ENCODE data around the gene DOCK10. TPM values are rescaled to one million over a fixed set of nuclear protein-coding genes. Genes with fewer than 3 reads are reported as not detected.

The DOCK10 gene
- total and polyA plus RNA-seq, 2 donors (not counting 3 experiments of a cell fraction or from before 2014, with no cell fraction given), result 5.8 to 23.0 TPM

DNA sequence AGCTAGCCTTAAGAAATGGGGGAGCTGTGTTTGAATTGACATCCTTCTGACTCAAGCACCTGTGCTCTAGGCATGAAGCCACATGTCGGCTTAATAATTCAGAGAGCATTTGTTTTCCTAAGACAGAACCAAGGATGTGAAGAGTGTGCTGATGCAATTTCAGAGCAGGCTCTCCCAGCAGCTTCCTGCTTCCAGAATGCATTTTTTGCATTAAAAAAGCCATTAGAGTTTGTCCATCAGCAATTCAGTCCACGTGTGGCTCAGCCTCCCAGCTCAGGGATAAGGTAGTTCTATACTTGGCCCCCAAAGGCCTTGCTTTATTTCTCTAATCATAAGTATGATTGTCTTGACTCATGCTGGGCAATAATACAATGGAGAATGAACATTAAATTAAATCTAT, 37.7 kb downstream of the DOCK10 start:
- POLR2A ChIA-PET, result interaction anchor here (0.6 kb wide), 1 partner anchor 10 kb away, joined by 4 read pairs; no protein-coding TSS in a partner anchor
- H3K9me1 ChIP-seq (replicated peaks; ENCODE audit: control insufficient read depth, extremely low read depth, insufficient read depth, low read length), result no peaks in the 10 kb centered on the region
- CTCF ChIA-PET, result interaction anchor here (0.8 to 2.1 kb wide), 3 partner anchors 56 to 167 kb away, joined by 3 to 7 read pairs (median 3); no protein-coding TSS in a partner anchor
- peak; percentile 60 for FAIRE-seq
- no peak overlapping the region for H2AFZ ChIP-seq (ENCODE audit: low read depth, low read length)
- dilution Hi-C loops (cut with MboI; ENCODE audit: extremely low pct_ligation_motif_present, low sequenced_read_pairs) (no loop called here), intact Hi-C loops (cut with micrococcal nuclease) (no loop called here)
- H3K4me3 ChIP-seq (replicated peaks in 1 of 3; ENCODE audit: insufficient read depth in 1 of 3, low read depth in 1 of 3, low read length in 3 of 3), result no peak overlapping the region
- no peak for DNase-seq (ENCODE audit: low read depth, low spot score)
- no peaks in the 10 kb centered on the region for H3K79me2 ChIP-seq (ENCODE audit: control insufficient read depth, insufficient read depth, low read length)
- no peaks in the 10 kb centered on the region for H3K27me3 ChIP-seq (ENCODE audit: control insufficient read depth in 2 of 2, insufficient read depth in 2 of 2, low read length in 2 of 2)
- H3K36me3 ChIP-seq (ENCODE audit: control insufficient read depth in 2 of 2, extremely low read depth in 1 of 2, insufficient read depth in 2 of 2, low read length in 2 of 2), result no peaks in the 10 kb centered on the region
- no peak overlapping the region for H3K27ac ChIP-seq (ENCODE audit: insufficient read depth, low read depth, low read length)
- H3K9me3 ChIP-seq (replicated peaks; ENCODE audit: control insufficient read depth, insufficient read depth, low read length), result no peaks in the 10 kb centered on the region
- H3K4me2 ChIP-seq (ENCODE audit: insufficient read depth, low read length), result no peak overlapping the region
- H3K4me1 ChIP-seq (ENCODE audit: control insufficient read depth, extremely low read depth, insufficient read depth, low read length), result peaks cover 4% of the 10 kb centered on the region
- TF ChIP-seq GATA2 (IDR thresholded peaks at IDR 0.05; ENCODE audit: insufficient read depth, insufficient read length, low read depth, low read length) (no peak), POLR2A (IDR thresholded peaks at IDR 0.05; ENCODE audit: low read depth, low read length) (no peak), MYC (IDR thresholded peaks at IDR 0.05; ENCODE audit: low read depth, low read length) (no peak), EZH2 (IDR thresholded peaks at IDR 0.05; ENCODE audit: borderline replicate concordance, low read depth, low read length, severe bottlenecking) (no peak), FOS (IDR thresholded peaks at IDR 0.05; ENCODE audit: borderline replicate concordance, insufficient read depth, low read length) (no peak), POLR2AphosphoS5 (IDR thresholded peaks at IDR 0.05; ENCODE audit: insufficient read depth, low read depth, low read length) (no peak), JUN (IDR thresholded peaks at IDR 0.05; ENCODE audit: borderline replicate concordance, insufficient read depth, insufficient read length, low read depth) (no peak)
- TF ChIP-seq, protein P1, sequence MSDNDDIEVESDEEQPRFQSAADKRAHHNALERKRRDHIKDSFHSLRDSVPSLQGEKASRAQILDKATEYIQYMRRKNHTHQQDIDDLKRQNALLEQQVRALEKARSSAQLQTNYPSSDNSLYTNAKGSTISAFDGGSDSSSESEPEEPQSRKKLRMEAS (IDR thresholded peaks at IDR 0.05; ENCODE audit: insufficient read depth, insufficient read length), result no peak
- TF ChIP-seq, protein P2, sequence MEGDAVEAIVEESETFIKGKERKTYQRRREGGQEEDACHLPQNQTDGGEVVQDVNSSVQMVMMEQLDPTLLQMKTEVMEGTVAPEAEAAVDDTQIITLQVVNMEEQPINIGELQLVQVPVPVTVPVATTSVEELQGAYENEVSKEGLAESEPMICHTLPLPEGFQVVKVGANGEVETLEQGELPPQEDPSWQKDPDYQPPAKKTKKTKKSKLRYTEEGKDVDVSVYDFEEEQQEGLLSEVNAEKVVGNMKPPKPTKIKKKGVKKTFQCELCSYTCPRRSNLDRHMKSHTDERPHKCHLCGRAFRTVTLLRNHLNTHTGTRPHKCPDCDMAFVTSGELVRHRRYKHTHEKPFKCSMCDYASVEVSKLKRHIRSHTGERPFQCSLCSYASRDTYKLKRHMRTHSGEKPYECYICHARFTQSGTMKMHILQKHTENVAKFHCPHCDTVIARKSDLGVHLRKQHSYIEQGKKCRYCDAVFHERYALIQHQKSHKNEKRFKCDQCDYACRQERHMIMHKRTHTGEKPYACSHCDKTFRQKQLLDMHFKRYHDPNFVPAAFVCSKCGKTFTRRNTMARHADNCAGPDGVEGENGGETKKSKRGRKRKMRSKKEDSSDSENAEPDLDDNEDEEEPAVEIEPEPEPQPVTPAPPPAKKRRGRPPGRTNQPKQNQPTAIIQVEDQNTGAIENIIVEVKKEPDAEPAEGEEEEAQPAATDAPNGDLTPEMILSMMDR (IDR thresholded peaks at IDR 0.05; ENCODE audit: extremely low read depth in 1 of 2, insufficient read depth in 1 of 2, low read depth in 1 of 2, low read length in 2 of 2), result no peak
- no TSS peak for BruUV-seq (replicated peaks)
- H3K9ac ChIP-seq (replicated peaks; ENCODE audit: extremely low read depth, insufficient read depth, low read length), result no peak overlapping the region
- no peaks in the 10 kb centered on the region for H4K20me1 ChIP-seq (replicated peaks; ENCODE audit: control insufficient read depth, extremely low read depth, insufficient read depth, low read length)
